Measurements from ENCODE around the gene ADORA1. TPM values are rescaled to one million over a fixed set of nuclear protein-coding genes. Genes with fewer than 3 reads are reported as not detected.

Gene ADORA1
- total RNA-seq, 4 donors from 2014 or later: 0.94 to 25.6 (median 6.8) TPM

- 13 to 30% methylated on average over 6 to 7 of the region's 7 CpGs for WGBS, 2 donors
- Histone ChIP-seq H3K27me3 (no peaks in the 10 kb centered on the region), H3K4me3 (replicated peaks in 1 of 3) (peak overlapping the region; percentile 10 to 40 (median 21)), H3K27ac (peak overlapping the region; percentile 45 to 55 (median 48)), H3K9me3 (no peaks in the 10 kb centered on the region), H3K36me3 (no peaks in the 10 kb centered on the region), H3K4me1 (peaks cover 25 to 51% of the 10 kb centered on the region in 2 donors)
- DNase-seq: no peak
- intact Hi-C loops (cut with DNase I): no loop called here
- TF ChIP-seq POLR2A (IDR thresholded peaks at IDR 0.05): no peak
- no peak for TF ChIP-seq CTCF (IDR thresholded peaks at IDR 0.05)
Measured at GRCh38 chr1:203128431-203128715, 847 bp downstream of the ADORA1 start.

GRCh38 chr1:203128716-203129500 lies 1.4 kb downstream of the ADORA1 start:
- 83 to 88% methylated on average over 20 to 24 of the region's 29 CpGs for WGBS, 2 donors
- no peak overlapping the region for H3K4me3 ChIP-seq (replicated peaks in 1 of 3)
- no peaks in the 10 kb centered on the region for H3K27me3 ChIP-seq
- H3K27ac ChIP-seq: peak overlapping the region; percentile 32 to 53 (median 52)
- intact Hi-C loops (cut with DNase I): no loop called here
- no peaks in the 10 kb centered on the region for H3K9me3 ChIP-seq
- no peak for DNase-seq
- no peaks in the 10 kb centered on the region for H3K36me3 ChIP-seq
- peaks cover 25 to 56% of the 10 kb centered on the region in 2 donors for H3K4me1 ChIP-seq
- TF ChIP-seq CTCF (IDR thresholded peaks at IDR 0.05) (no peak), POLR2A (IDR thresholded peaks at IDR 0.05) (no peak)

GRCh38 chr1:203129501-203130231 lies 2.1 kb downstream of the ADORA1 start:
- Histone ChIP-seq H3K27me3 (no peaks in the 10 kb centered on the region), H3K4me3 (replicated peaks in 1 of 3) (no peak overlapping the region), H3K4me1 (peaks cover 25 to 59% of the 10 kb centered on the region in 2 donors), H3K27ac (peak overlapping the region; percentile 32 to 53 (median 52)), H3K9me3 (no peaks in the 10 kb centered on the region), H3K36me3 (no peaks in the 10 kb centered on the region)
- intact Hi-C loops (cut with DNase I): no loop called here
- 20 to 47% methylated on average over 4 to 7 of the region's 7 CpGs for WGBS, 2 donors
- DNase-seq: peak; percentile 92 to 93
- TF ChIP-seq CTCF (IDR thresholded peaks at IDR 0.05): no peak
- TF ChIP-seq POLR2A (IDR thresholded peaks at IDR 0.05): no peak

GRCh38 chr1:203130358-203130985 lies 2.9 kb downstream of the ADORA1 start:
- intact Hi-C loops (cut with DNase I): no loop called here
- Histone ChIP-seq H3K9me3 (no peaks in the 10 kb centered on the region), H3K4me3 (replicated peaks in 1 of 3) (no peak overlapping the region), H3K4me1 (peaks cover 25 to 59% of the 10 kb centered on the region in 2 donors), H3K27ac (peak overlapping the region; percentile 13 to 53 (median 32)), H3K27me3 (no peaks in the 10 kb centered on the region), H3K36me3 (no peaks in the 10 kb centered on the region)
- TF ChIP-seq POLR2A (IDR thresholded peaks at IDR 0.05): no peak
- no peak for TF ChIP-seq CTCF (IDR thresholded peaks at IDR 0.05)
- no peak for DNase-seq
- WGBS, 2 donors: 83 to 85% methylated on average over 2 of the region's 3 CpGs

All from thyroid gland (tissue), 4 donors.